Measurements from ENCODE around the gene INCENP.

INCENP gene

GRCh38 chr11:62116451-62116850, 7.4 kb upstream of the INCENP start:
- TF ChIP-seq POLR2AphosphoS5 (IDR thresholded peaks at IDR 0.05; ENCODE audit: low read depth, low read length), result no peak
- no peak for TF ChIP-seq TAF1 (IDR thresholded peaks at IDR 0.05; ENCODE audit: borderline replicate concordance, insufficient read depth, low read length)
- TF ChIP-seq REST (IDR thresholded peaks at IDR 0.05; ENCODE audit: insufficient read depth in 1 of 2, low read depth in 2 of 2, low read length in 2 of 2), result no peak
- no peak for TF ChIP-seq SIN3A (IDR thresholded peaks at IDR 0.05; ENCODE audit: borderline replicate concordance, insufficient read depth, low read length)
- no peak for TF ChIP-seq FOXP2 (optimal IDR thresholded peaks at IDR 0.05; ENCODE audit: borderline replicate concordance, extremely low read depth, extremely low read length, insufficient read depth)

- TF ChIP-seq TAF1 (IDR thresholded peaks at IDR 0.05; ENCODE audit: borderline replicate concordance, insufficient read depth, low read length) (no peak), POLR2AphosphoS5 (IDR thresholded peaks at IDR 0.05; ENCODE audit: low read depth, low read length) (no peak), SIN3A (IDR thresholded peaks at IDR 0.05; ENCODE audit: borderline replicate concordance, insufficient read depth, low read length) (no peak), FOXP2 (optimal IDR thresholded peaks at IDR 0.05; ENCODE audit: borderline replicate concordance, extremely low read depth, extremely low read length, insufficient read depth) (no peak), REST (IDR thresholded peaks at IDR 0.05; ENCODE audit: insufficient read depth in 1 of 2, low read depth in 2 of 2, low read length in 2 of 2) (no peak)
Measured at GRCh38 chr11:62119569-62119968, 4.2 kb upstream of the INCENP start.

- TF ChIP-seq POLR2AphosphoS5 (IDR thresholded peaks at IDR 0.05; ENCODE audit: low read depth, low read length) (no peak), SIN3A (IDR thresholded peaks at IDR 0.05; ENCODE audit: borderline replicate concordance, insufficient read depth, low read length) (no peak), FOXP2 (optimal IDR thresholded peaks at IDR 0.05; ENCODE audit: borderline replicate concordance, extremely low read depth, extremely low read length, insufficient read depth) (no peak), REST (IDR thresholded peaks at IDR 0.05; ENCODE audit: insufficient read depth in 1 of 2, low read depth in 2 of 2, low read length in 2 of 2) (no peak), TAF1 (IDR thresholded peaks at IDR 0.05; ENCODE audit: borderline replicate concordance, insufficient read depth, low read length) (no peak)
Measured at GRCh38 chr11:62120001-62120400, 3.8 kb upstream of the INCENP start.

- TF ChIP-seq SIN3A (IDR thresholded peaks at IDR 0.05; ENCODE audit: borderline replicate concordance, insufficient read depth, low read length) (no peak), FOXP2 (optimal IDR thresholded peaks at IDR 0.05; ENCODE audit: borderline replicate concordance, extremely low read depth, extremely low read length, insufficient read depth) (no peak), TAF1 (IDR thresholded peaks at IDR 0.05; ENCODE audit: borderline replicate concordance, insufficient read depth, low read length) (no peak), REST (IDR thresholded peaks at IDR 0.05; ENCODE audit: insufficient read depth in 1 of 2, low read depth in 2 of 2, low read length in 2 of 2) (no peak), POLR2AphosphoS5 (IDR thresholded peaks at IDR 0.05; ENCODE audit: low read depth, low read length) (no peak)
Measured at GRCh38 chr11:62120431-62120830, 3.4 kb upstream of the INCENP start.

GRCh38 chr11:62122076-62122475, 1.7 kb upstream of the INCENP start:
- TF ChIP-seq SIN3A (IDR thresholded peaks at IDR 0.05; ENCODE audit: borderline replicate concordance, insufficient read depth, low read length) (no peak), TAF1 (IDR thresholded peaks at IDR 0.05; ENCODE audit: borderline replicate concordance, insufficient read depth, low read length) (no peak), POLR2AphosphoS5 (IDR thresholded peaks at IDR 0.05; ENCODE audit: low read depth, low read length) (no peak), REST (IDR thresholded peaks at IDR 0.05; ENCODE audit: insufficient read depth in 1 of 2, low read depth in 2 of 2, low read length in 2 of 2) (no peak), FOXP2 (optimal IDR thresholded peaks at IDR 0.05; ENCODE audit: borderline replicate concordance, extremely low read depth, extremely low read length, insufficient read depth) (no peak)

All from PFSK-1 (cell line).